NB4 (cell line): Measurements from ENCODE around the gene GADL1.

Experiments
- POLR2A ChIP-seq: IDR thresholded peaks from 2 replicates; pipeline ENCODE4 v1.6.1; 2011; ENCODE audit warnings: mild to moderate bottlenecking; ENCODE audit not compliant: insufficient read length; ENCODE audit errors: extremely low read depth
- TF ChIP-seq, protein P1 (sequence below): IDR thresholded peaks from 2 replicates; pipeline ENCODE4 v1.6.1; 2011; ENCODE audit warnings: low read depth, low read length
- TF ChIP-seq, protein P2 (sequence below): IDR thresholded peaks from one replicate; pipeline ENCODE4 v1.5.1; 2012; ENCODE audit warnings: low read depth, low read length

DNA sequence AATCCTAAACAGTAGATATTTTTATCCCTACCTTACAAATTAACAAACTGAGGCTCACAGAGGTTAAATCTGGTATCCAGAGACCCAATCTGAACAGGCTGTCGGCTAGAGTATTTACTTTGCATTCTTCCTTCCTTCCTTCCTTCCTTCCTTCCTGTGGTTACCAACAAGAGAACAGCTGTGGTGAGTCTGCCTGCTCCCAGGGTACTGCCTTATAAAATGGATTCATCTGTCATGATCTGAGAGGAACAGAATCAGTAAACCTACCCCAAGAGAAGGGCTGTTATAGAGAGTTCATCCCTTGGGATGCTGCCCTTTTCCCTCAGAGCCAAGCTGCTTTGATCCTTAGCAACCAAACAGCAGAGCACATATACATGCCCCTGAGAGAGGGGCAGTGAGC is 3.6 kb downstream of the GADL1 start:
- TF ChIP-seq, protein P1, sequence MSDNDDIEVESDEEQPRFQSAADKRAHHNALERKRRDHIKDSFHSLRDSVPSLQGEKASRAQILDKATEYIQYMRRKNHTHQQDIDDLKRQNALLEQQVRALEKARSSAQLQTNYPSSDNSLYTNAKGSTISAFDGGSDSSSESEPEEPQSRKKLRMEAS: no peak
- TF ChIP-seq, protein P2, sequence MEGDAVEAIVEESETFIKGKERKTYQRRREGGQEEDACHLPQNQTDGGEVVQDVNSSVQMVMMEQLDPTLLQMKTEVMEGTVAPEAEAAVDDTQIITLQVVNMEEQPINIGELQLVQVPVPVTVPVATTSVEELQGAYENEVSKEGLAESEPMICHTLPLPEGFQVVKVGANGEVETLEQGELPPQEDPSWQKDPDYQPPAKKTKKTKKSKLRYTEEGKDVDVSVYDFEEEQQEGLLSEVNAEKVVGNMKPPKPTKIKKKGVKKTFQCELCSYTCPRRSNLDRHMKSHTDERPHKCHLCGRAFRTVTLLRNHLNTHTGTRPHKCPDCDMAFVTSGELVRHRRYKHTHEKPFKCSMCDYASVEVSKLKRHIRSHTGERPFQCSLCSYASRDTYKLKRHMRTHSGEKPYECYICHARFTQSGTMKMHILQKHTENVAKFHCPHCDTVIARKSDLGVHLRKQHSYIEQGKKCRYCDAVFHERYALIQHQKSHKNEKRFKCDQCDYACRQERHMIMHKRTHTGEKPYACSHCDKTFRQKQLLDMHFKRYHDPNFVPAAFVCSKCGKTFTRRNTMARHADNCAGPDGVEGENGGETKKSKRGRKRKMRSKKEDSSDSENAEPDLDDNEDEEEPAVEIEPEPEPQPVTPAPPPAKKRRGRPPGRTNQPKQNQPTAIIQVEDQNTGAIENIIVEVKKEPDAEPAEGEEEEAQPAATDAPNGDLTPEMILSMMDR: no peak
- TF ChIP-seq POLR2A: no peak
